HCT116 (cell line): ENCODE data around the gene SMCO4. TPM values are rescaled to one million over a fixed set of nuclear protein-coding genes. Genes with fewer than 3 reads are reported as not detected.

Experiments
- ATAC-seq: fragments of 200-7000 bp; cut with Tn5 transposase; 2 replicates; pipeline ENCODE4 v1.9.1; 2020; ENCODE audit warnings: mild to moderate bottlenecking, moderate library complexity
- BruUV-seq: library from RNA; stranded (reverse); fragments of 400-500 nt; replicated peaks from 2 replicates; lab custom pipeline; 2021; lab: Mats Ljungman, UMichigan
- CTCF ChIA-PET: fragments of 300-600 bp; sonication (Branson Sonifier 250); formaldehyde crosslinking; loops from one replicate; lab custom pipeline; 2021; ENCODE audit warnings: antibody characterized with exemption; lab: Charles Lee
- POLR2A ChIA-PET: fragments of 300-600, 350-600 bp; sonication (Branson Sonifier 250); formaldehyde crosslinking; loops from one replicate; lab custom pipeline; 2021; ENCODE audit warnings: antibody characterized with exemption; lab: Charles Lee
- RAD21 ChIA-PET, 2 experiments: fragments of 300-600 bp; sonication (Branson Sonifier 250); formaldehyde crosslinking; loops; one replicate each; lab custom pipeline; 2023; ENCODE audit warnings: low total read pairs in 2 of 2; ENCODE audit not compliant: uncharacterized antibody in 2 of 2, unreplicated experiment in 2 of 2, low non-redundant PET in 1 of 2; lab: Charles Lee
- DNase-seq: peaks from one replicate; pipeline ENCODE4 v3.0.0-alpha.2; 2010; ENCODE audit warnings: low read depth, low spot score
- H2AFZ ChIP-seq: fragments of 200-600 bp; shearing (Covaris generic), sonication (generic); 2 replicates; pipeline ENCODE4 v1.6.1; 2017; ENCODE audit warnings: low read depth, mixed run types, mixed read lengths, antibody characterized with exemption, low read length; ENCODE audit not compliant: poor library complexity, severe bottlenecking
- H3K27ac ChIP-seq: 2 replicates; pipeline ENCODE4 v1.5.1; 2012; ENCODE audit warnings: low read depth, low read length
- H3K27me3 ChIP-seq: fragments of 200-600 bp; sonication (generic); 2 replicates; pipeline ENCODE4 v1.6.1; 2016; ENCODE audit warnings: mixed run types, low read length, mixed read lengths; ENCODE audit not compliant: insufficient read depth
- H3K36me3 ChIP-seq, 2 experiments: fragments of 200-500 bp in 1 of 2; fragments of 200-600 bp in 1 of 2; sonication (Bioruptor generic) in 1 of 2; sonication (generic) in 1 of 2; 2 replicates each; pipeline versions ENCODE4 v1.5.1 to v1.6.1; 2014 to 2016; ENCODE audit warnings: low read length in 2 of 2, inconsistent platforms in 1 of 2, mixed read lengths in 1 of 2, mixed run types in 1 of 2; ENCODE audit not compliant: insufficient read depth in 2 of 2, control insufficient read depth in 1 of 2
- H3K4me1 ChIP-seq, 2 experiments: fragments of 200-600 bp in 1 of 2; sonication (generic) in 1 of 2; 2 replicates each; pipeline versions ENCODE4 v1.5.1 to v1.6.1; 2012 to 2017; ENCODE audit warnings: low read length in 2 of 2, inconsistent platforms in 1 of 2, mild to moderate bottlenecking in 1 of 2, mixed read lengths in 1 of 2, mixed run types in 1 of 2, moderate library complexity in 1 of 2; ENCODE audit not compliant: insufficient read depth in 2 of 2, control insufficient read depth in 1 of 2
- H3K4me2 ChIP-seq: fragments of 200-600 bp; sonication (generic); 2 replicates; pipeline ENCODE4 v1.6.1; 2017; ENCODE audit warnings: mixed run types, low read length, mixed read lengths
- H3K4me3 ChIP-seq, 2 experiments: fragments of 200-600 bp in 1 of 2; sonication (generic) in 1 of 2; replicated peaks in 1 of 2; 2 replicates each; pipeline ENCODE4 v1.5.1; 2011 to 2016; ENCODE audit warnings: low read length in 2 of 2, control low read depth in 1 of 2, low read depth in 1 of 2, mild to moderate bottlenecking in 1 of 2, mixed read lengths in 1 of 2, mixed run types in 1 of 2
- H3K79me2 ChIP-seq: fragments of 200-600 bp; sonication (generic); 2 replicates; pipeline ENCODE4 v1.6.1; 2017; ENCODE audit warnings: mild to moderate bottlenecking, mixed run types, low read length, moderate library complexity, mixed read lengths; ENCODE audit not compliant: insufficient read depth
- H3K9ac ChIP-seq: fragments of 200-600 bp; sonication (generic); 2 replicates; pipeline ENCODE4 v1.6.1; 2016; ENCODE audit warnings: low read length, mixed read lengths
- H3K9me2 ChIP-seq: fragments of 200-600 bp; sonication (generic), shearing (Covaris generic); 2 replicates; pipeline ENCODE4 v1.6.1; 2017; ENCODE audit warnings: mixed run types, mild to moderate bottlenecking, moderate library complexity; ENCODE audit not compliant: insufficient read depth
- H3K9me3 ChIP-seq, 2 experiments: fragments of 200-500 bp in 1 of 2; fragments of 200-600 bp in 1 of 2; sonication (Bioruptor generic) in 1 of 2; sonication (generic) in 1 of 2; 2 replicates each; pipeline ENCODE4 v1.6.1; 2014 to 2017; ENCODE audit warnings: low read length in 2 of 2, mixed read lengths in 2 of 2, inconsistent platforms in 1 of 2, low read depth in 1 of 2, mild to moderate bottlenecking in 1 of 2, mixed run types in 1 of 2, moderate library complexity in 1 of 2; ENCODE audit not compliant: control insufficient read depth in 1 of 2, insufficient read depth in 1 of 2
- H4K20me1 ChIP-seq: fragments of 200-600 bp; sonication (generic), shearing (Covaris generic); 2 replicates; pipeline ENCODE4 v1.6.1; 2017; ENCODE audit warnings: mixed run types, mild to moderate bottlenecking, moderate library complexity; ENCODE audit not compliant: insufficient read depth
- CEBPB ChIP-seq: IDR thresholded peaks from 2 replicates; pipeline ENCODE4 v1.6.1; 2012; ENCODE audit warnings: low read depth
- EGR1 ChIP-seq: IDR thresholded peaks from 2 replicates; pipeline ENCODE4 v1.6.1; 2012; ENCODE audit warnings: low read depth
- ELF1 ChIP-seq: IDR thresholded peaks from 2 replicates; pipeline ENCODE4 v1.6.1; 2012; ENCODE audit warnings: low read depth, borderline replicate concordance
- EZH2 ChIP-seq: fragments of 200-600 bp; sonication (generic); IDR thresholded peaks from 2 replicates; pipeline ENCODE4 v1.6.1; 2017; ENCODE audit warnings: antibody characterized with exemption, mixed run types
- FOSL1 ChIP-seq: IDR thresholded peaks from 2 replicates; pipeline ENCODE4 v1.6.1; 2012; ENCODE audit warnings: low read depth
- JUND ChIP-seq: IDR thresholded peaks from 2 replicates; pipeline ENCODE4 v1.6.1; 2012
- TCF7L2 ChIP-seq: IDR thresholded peaks from 2 replicates; pipeline ENCODE4 v1.7.0; 2011; ENCODE audit warnings: borderline replicate concordance, inconsistent platforms; ENCODE audit not compliant: insufficient read depth, insufficient read length; ENCODE audit errors: extremely low read depth
- YY1 ChIP-seq: IDR thresholded peaks from 2 replicates; pipeline ENCODE4 v1.6.1; 2011; ENCODE audit warnings: low read length, low read depth, moderate library complexity, mild to moderate bottlenecking; ENCODE audit not compliant: insufficient replicate concordance; ENCODE audit errors: extremely low read depth
- ZFX ChIP-seq: fragments of 450-650 bp; IDR thresholded peaks from 2 replicates; pipeline ENCODE4 v1.6.1; 2017
- intact Hi-C: fragments of 100-400 bp; cut with micrococcal nuclease; formaldehyde crosslinking; loops from 2 replicates; pipeline ENCODE4 v1.10.0; 2022
- total RNA-seq: library from RNA; stranded (reverse); gene quantifications from one replicate; pipeline ENCODE4 v1.2.1, GENCODE V29; 2021; ENCODE audit not compliant: unreplicated experiment
- TF ChIP-seq, protein P1 (sequence below): IDR thresholded peaks from 2 replicates; pipeline ENCODE4 v1.6.1; 2012; ENCODE audit warnings: low read depth
- TF ChIP-seq, protein P2 (sequence below): IDR thresholded peaks from 2 replicates; pipeline ENCODE4 v1.6.1; 2012
- TF ChIP-seq, protein P3 (sequence below), 3 experiments: fragments of 200-600 bp in 1 of 3; sonication (generic) in 1 of 3; IDR thresholded peaks in 2 of 3; conservative IDR thresholded peaks in 1 of 3; 2 replicates each; pipeline ENCODE4 v1.5.1; 2012 to 2017; ENCODE audit warnings: low read depth in 2 of 3, low read length in 2 of 3, antibody characterized with exemption in 1 of 3, borderline replicate concordance in 1 of 3, control low read depth in 1 of 3, mild to moderate bottlenecking in 1 of 3, mixed read lengths in 1 of 3, mixed run types in 1 of 3, moderate library complexity in 1 of 3; ENCODE audit not compliant: insufficient read depth in 1 of 3
- TF ChIP-seq, protein P4 (sequence below): IDR thresholded peaks from 2 replicates; pipeline ENCODE4 v1.6.1; 2011; ENCODE audit warnings: mild to moderate bottlenecking, low read length, moderate library complexity; ENCODE audit not compliant: insufficient replicate concordance; ENCODE audit errors: extremely low read depth

The SMCO4 gene
- total RNA-seq, 1 experiment from 2014 or later, result 23.1 TPM

DNA sequence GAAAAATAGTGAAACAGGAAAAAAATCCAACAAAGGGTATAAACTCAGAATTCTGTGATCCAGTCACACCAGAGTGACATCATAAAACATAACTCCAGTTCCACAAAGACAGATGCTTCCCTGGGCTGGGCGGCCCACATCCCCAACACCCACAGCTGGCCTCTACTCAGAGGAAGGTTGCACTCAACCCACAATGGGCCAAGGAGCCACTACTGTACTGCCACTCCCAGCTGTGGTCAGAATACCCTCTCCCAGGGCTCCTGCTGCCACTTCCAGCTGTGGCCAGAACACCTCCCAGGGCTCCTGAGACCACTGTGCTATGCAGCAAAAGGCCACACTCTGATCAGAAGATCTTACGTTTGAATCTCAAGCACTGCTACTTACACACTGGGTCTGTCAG is 18.3 kb downstream of the SMCO4 start (continued):
- TF ChIP-seq, protein P1, sequence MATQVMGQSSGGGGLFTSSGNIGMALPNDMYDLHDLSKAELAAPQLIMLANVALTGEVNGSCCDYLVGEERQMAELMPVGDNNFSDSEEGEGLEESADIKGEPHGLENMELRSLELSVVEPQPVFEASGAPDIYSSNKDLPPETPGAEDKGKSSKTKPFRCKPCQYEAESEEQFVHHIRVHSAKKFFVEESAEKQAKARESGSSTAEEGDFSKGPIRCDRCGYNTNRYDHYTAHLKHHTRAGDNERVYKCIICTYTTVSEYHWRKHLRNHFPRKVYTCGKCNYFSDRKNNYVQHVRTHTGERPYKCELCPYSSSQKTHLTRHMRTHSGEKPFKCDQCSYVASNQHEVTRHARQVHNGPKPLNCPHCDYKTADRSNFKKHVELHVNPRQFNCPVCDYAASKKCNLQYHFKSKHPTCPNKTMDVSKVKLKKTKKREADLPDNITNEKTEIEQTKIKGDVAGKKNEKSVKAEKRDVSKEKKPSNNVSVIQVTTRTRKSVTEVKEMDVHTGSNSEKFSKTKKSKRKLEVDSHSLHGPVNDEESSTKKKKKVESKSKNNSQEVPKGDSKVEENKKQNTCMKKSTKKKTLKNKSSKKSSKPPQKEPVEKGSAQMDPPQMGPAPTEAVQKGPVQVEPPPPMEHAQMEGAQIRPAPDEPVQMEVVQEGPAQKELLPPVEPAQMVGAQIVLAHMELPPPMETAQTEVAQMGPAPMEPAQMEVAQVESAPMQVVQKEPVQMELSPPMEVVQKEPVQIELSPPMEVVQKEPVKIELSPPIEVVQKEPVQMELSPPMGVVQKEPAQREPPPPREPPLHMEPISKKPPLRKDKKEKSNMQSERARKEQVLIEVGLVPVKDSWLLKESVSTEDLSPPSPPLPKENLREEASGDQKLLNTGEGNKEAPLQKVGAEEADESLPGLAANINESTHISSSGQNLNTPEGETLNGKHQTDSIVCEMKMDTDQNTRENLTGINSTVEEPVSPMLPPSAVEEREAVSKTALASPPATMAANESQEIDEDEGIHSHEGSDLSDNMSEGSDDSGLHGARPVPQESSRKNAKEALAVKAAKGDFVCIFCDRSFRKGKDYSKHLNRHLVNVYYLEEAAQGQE, result no peak

DNA sequence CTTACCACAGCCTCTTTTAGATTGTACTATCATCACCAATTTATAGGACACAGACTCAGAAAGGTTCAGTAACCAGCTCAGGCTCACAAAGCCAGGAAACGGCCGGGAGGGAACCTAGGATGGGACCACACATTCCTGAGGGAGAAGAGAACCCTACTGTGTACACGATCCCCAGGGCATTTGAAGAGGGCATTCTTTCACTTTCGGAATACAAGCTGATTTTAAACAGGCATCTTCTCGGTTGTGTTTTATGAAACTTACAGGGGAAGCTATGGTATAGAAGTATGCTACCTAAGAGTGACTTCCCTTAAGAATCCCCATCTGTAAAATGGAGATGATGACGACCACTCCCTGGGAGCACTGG is 19.0 kb downstream of the SMCO4 start:
- RAD21 ChIA-PET, result no interaction called here
- BruUV-seq, result no TSS peak
- intact Hi-C loops, result no loop called here
- Histone ChIP-seq H2AFZ (no peak overlapping the region), H3K79me2 (no peaks in the 10 kb centered on the region), H3K9ac (no peak overlapping the region), H3K4me2 (no peak overlapping the region), H3K4me3 (no peak overlapping the region), H3K27ac (no peak overlapping the region), H3K27me3 (no peaks in the 10 kb centered on the region), H3K9me2 (no peaks in the 10 kb centered on the region), H3K36me3 (no peaks in the 10 kb centered on the region), H4K20me1 (no peaks in the 10 kb centered on the region), H3K9me3 (no peaks in the 10 kb centered on the region), H3K4me1 (no peaks in the 10 kb centered on the region)
- no peak for ATAC-seq
- POLR2A ChIA-PET, result no interaction called here
- no peak for DNase-seq
- CTCF ChIA-PET, result no interaction called here
- TF ChIP-seq CEBPB (no peak), FOSL1 (no peak), EGR1 (no peak), ZFX (no peak), ELF1 (no peak), TCF7L2 (no peak), JUND (no peak), YY1 (no peak), EZH2 (no peak)
- TF ChIP-seq, protein P2, sequence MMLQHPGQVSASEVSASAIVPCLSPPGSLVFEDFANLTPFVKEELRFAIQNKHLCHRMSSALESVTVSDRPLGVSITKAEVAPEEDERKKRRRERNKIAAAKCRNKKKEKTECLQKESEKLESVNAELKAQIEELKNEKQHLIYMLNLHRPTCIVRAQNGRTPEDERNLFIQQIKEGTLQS, result no peak
- TF ChIP-seq, protein P3, sequence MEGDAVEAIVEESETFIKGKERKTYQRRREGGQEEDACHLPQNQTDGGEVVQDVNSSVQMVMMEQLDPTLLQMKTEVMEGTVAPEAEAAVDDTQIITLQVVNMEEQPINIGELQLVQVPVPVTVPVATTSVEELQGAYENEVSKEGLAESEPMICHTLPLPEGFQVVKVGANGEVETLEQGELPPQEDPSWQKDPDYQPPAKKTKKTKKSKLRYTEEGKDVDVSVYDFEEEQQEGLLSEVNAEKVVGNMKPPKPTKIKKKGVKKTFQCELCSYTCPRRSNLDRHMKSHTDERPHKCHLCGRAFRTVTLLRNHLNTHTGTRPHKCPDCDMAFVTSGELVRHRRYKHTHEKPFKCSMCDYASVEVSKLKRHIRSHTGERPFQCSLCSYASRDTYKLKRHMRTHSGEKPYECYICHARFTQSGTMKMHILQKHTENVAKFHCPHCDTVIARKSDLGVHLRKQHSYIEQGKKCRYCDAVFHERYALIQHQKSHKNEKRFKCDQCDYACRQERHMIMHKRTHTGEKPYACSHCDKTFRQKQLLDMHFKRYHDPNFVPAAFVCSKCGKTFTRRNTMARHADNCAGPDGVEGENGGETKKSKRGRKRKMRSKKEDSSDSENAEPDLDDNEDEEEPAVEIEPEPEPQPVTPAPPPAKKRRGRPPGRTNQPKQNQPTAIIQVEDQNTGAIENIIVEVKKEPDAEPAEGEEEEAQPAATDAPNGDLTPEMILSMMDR (IDR thresholded peaks at IDR 0.05 in 2 of 3, conservative IDR thresholded peaks at IDR 0.05 in 1 of 3; ENCODE audit: borderline replicate concordance in 1 of 3, insufficient read depth in 1 of 3, low read depth in 2 of 3, low read length in 2 of 3), result no peak
- TF ChIP-seq, protein P4, sequence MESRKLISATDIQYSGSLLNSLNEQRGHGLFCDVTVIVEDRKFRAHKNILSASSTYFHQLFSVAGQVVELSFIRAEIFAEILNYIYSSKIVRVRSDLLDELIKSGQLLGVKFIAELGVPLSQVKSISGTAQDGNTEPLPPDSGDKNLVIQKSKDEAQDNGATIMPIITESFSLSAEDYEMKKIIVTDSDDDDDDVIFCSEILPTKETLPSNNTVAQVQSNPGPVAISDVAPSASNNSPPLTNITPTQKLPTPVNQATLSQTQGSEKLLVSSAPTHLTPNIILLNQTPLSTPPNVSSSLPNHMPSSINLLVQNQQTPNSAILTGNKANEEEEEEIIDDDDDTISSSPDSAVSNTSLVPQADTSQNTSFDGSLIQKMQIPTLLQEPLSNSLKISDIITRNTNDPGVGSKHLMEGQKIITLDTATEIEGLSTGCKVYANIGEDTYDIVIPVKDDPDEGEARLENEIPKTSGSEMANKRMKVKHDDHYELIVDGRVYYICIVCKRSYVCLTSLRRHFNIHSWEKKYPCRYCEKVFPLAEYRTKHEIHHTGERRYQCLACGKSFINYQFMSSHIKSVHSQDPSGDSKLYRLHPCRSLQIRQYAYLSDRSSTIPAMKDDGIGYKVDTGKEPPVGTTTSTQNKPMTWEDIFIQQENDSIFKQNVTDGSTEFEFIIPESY, result no peak
- TF ChIP-seq, protein P1, result no peak
